H9 (cell line): ENCODE data around the gene DUS2. TPM values are rescaled to one million over a fixed set of nuclear protein-coding genes. Genes with fewer than 3 reads are reported as not detected.
"Not testable (repeated sequence)": the region's sequence is repeated elsewhere in the genome, so short reads cannot be mapped to it uniquely, and the experiment has no call there.

Source experiments
- DNase-seq: peaks from one replicate; pipeline ENCODE4 v3.0.0-alpha.2; 2017
- H2AFZ ChIP-seq: one replicate; pipeline ENCODE4 v1.6.1; 2013; ENCODE audit warnings: mild to moderate bottlenecking, low read length, control low read depth, moderate library complexity
- H2AK5ac ChIP-seq: 2 replicates; pipeline ENCODE4 v1.6.1; 2013; ENCODE audit warnings: low read length, control low read depth, mixed read lengths; ENCODE audit not compliant: insufficient read length
- H2BK120ac ChIP-seq: one replicate; pipeline ENCODE4 v1.6.1; 2013; ENCODE audit warnings: low read depth, mild to moderate bottlenecking, low read length, control low read depth, inconsistent platforms; ENCODE audit not compliant: poor library complexity, severe bottlenecking
- H2BK12ac ChIP-seq: 2 replicates; pipeline ENCODE4 v1.6.1; 2013; ENCODE audit warnings: low read length, control low read depth, mixed read lengths, low read depth; ENCODE audit not compliant: insufficient read length
- H2BK15ac ChIP-seq: 2 replicates; pipeline ENCODE4 v1.6.1; 2013; ENCODE audit warnings: low read depth, low read length, control low read depth
- H2BK20ac ChIP-seq: one replicate; pipeline ENCODE4 v1.6.1; 2013; ENCODE audit warnings: low read depth, mild to moderate bottlenecking, low read length, control low read depth, inconsistent platforms; ENCODE audit not compliant: poor library complexity, severe bottlenecking
- H2BK5ac ChIP-seq: 2 replicates; pipeline ENCODE4 v1.6.1; 2013; ENCODE audit warnings: low read length, control low read depth, mixed read lengths; ENCODE audit not compliant: insufficient read length
- H3K14ac ChIP-seq: 2 replicates; pipeline ENCODE4 v1.6.1; 2013; ENCODE audit warnings: low read length, control low read depth; ENCODE audit not compliant: insufficient read depth
- H3K18ac ChIP-seq: 2 replicates; pipeline ENCODE4 v1.6.1; 2013; ENCODE audit warnings: low read depth, mild to moderate bottlenecking, mixed read lengths, low read length, control low read depth; ENCODE audit not compliant: insufficient read length
- H3K23ac ChIP-seq: 2 replicates; pipeline ENCODE4 v1.6.1; 2013; ENCODE audit warnings: low read length, control low read depth, mixed read lengths, low read depth; ENCODE audit not compliant: insufficient read length
- H3K23me2 ChIP-seq: 2 replicates; pipeline ENCODE4 v1.6.1; 2013; ENCODE audit warnings: low read depth, mild to moderate bottlenecking, mixed read lengths, low read length, control low read depth; ENCODE audit not compliant: insufficient read length, poor library complexity, severe bottlenecking
- H3K27ac ChIP-seq: 2 replicates; pipeline ENCODE4 v1.5.1; 2013; ENCODE audit warnings: low read length, control low read depth, mixed read lengths, low read depth; ENCODE audit not compliant: insufficient read length
- H3K27me3 ChIP-seq: 2 replicates; pipeline ENCODE4 v1.6.1; 2013; ENCODE audit warnings: low read length, control low read depth, inconsistent platforms; ENCODE audit not compliant: insufficient read depth
- H3K4ac ChIP-seq: 2 replicates; pipeline ENCODE4 v1.6.1; 2013; ENCODE audit warnings: low read depth, mild to moderate bottlenecking, control low read depth, inconsistent platforms, low read length, moderate library complexity
- H3K4me1 ChIP-seq: 2 replicates; pipeline ENCODE4 v1.6.1; 2013; ENCODE audit warnings: low read length, control low read depth, inconsistent platforms; ENCODE audit not compliant: insufficient read depth
- H3K4me2 ChIP-seq: 2 replicates; pipeline ENCODE4 v1.6.1; 2013; ENCODE audit warnings: low read length, control low read depth, mixed read lengths; ENCODE audit not compliant: insufficient read length, insufficient read depth
- H3K56ac ChIP-seq: 2 replicates; pipeline ENCODE4 v1.6.1; 2013; ENCODE audit warnings: low read depth, mild to moderate bottlenecking, mixed read lengths, low read length, control low read depth; ENCODE audit not compliant: insufficient read length
- H3K79me1 ChIP-seq: 2 replicates; pipeline ENCODE4 v1.6.1; 2013; ENCODE audit warnings: low read depth, mild to moderate bottlenecking, moderate library complexity, low read length, control low read depth, inconsistent platforms; ENCODE audit not compliant: insufficient read depth, poor library complexity, severe bottlenecking
- H3K79me2 ChIP-seq: 2 replicates; pipeline ENCODE4 v1.6.1; 2013; ENCODE audit warnings: low read length, control low read depth, inconsistent platforms; ENCODE audit not compliant: insufficient read depth
- H3K9ac ChIP-seq: 2 replicates; pipeline ENCODE4 v1.6.1; 2013; ENCODE audit warnings: low read length, control low read depth, mixed read lengths; ENCODE audit not compliant: insufficient read length; ENCODE audit errors: extremely low read depth
- H3K9me3 ChIP-seq: one replicate; pipeline ENCODE4 v1.6.1; 2013; ENCODE audit warnings: low read depth, low read length, inconsistent platforms; ENCODE audit not compliant: control insufficient read depth
- H3T11ph ChIP-seq: one replicate; pipeline ENCODE4 v1.6.1; 2013; ENCODE audit warnings: mild to moderate bottlenecking, low read length, control low read depth, inconsistent platforms
- H4K20me1 ChIP-seq: one replicate; pipeline ENCODE4 v1.6.1; 2013; ENCODE audit not compliant: control insufficient read depth, insufficient read length, insufficient read depth
- H4K5ac ChIP-seq: 2 replicates; pipeline ENCODE4 v1.6.1; 2013; ENCODE audit warnings: low read depth, mild to moderate bottlenecking, mixed read lengths, low read length, control low read depth; ENCODE audit not compliant: insufficient read length
- H4K8ac ChIP-seq: replicated peaks from 2 replicates; pipeline ENCODE4 v1.6.1; 2013; ENCODE audit warnings: low read length, control low read depth, mixed read lengths, low read depth; ENCODE audit not compliant: insufficient read length
- H4K91ac ChIP-seq: 2 replicates; pipeline ENCODE4 v1.6.1; 2013; ENCODE audit warnings: low read depth, mild to moderate bottlenecking, moderate library complexity, mixed read lengths, low read length, control low read depth; ENCODE audit not compliant: insufficient read length
- H3K27ac Mint-ChIP-seq, 3 experiments: 2 replicates in 2 of 3; 3 replicates in 1 of 3; pipeline ENCODE4 v1.8.0; 2020 to 2021; ENCODE audit warnings: mixed read lengths in 3 of 3, mild to moderate bottlenecking in 1 of 3, moderate library complexity in 1 of 3
- H3K27me3 Mint-ChIP-seq: 2 replicates; pipeline ENCODE4 v1.8.0; 2021; ENCODE audit warnings: low read depth, mild to moderate bottlenecking, moderate library complexity, mixed read lengths
- H3K36me3 Mint-ChIP-seq, 3 experiments: 2 replicates in 2 of 3; 3 replicates in 1 of 3; pipeline ENCODE4 v1.8.0; 2020 to 2021; ENCODE audit warnings: low read depth in 3 of 3, mixed read lengths in 3 of 3; ENCODE audit not compliant: insufficient read depth in 1 of 3
- H3K4me1 Mint-ChIP-seq, 2 experiments: 2 replicates each; pipeline ENCODE4 v1.8.0; 2020; ENCODE audit warnings: mixed read lengths in 2 of 2
- H3K4me3 Mint-ChIP-seq, 2 experiments: 2 replicates in 1 of 2; 3 replicates in 1 of 2; pipeline ENCODE4 v1.8.0; 2020 to 2021; ENCODE audit warnings: mild to moderate bottlenecking in 2 of 2, mixed read lengths in 2 of 2, moderate library complexity in 1 of 2
- H3K9me3 Mint-ChIP-seq, 2 experiments: 2 replicates in 1 of 2; 3 replicates in 1 of 2; pipeline ENCODE4 v1.8.0; 2020; ENCODE audit warnings: mild to moderate bottlenecking in 2 of 2, mixed read lengths in 2 of 2, moderate library complexity in 1 of 2
- WGBS: extraction: QIAGEN DNeasy Blood & Tissue Kit; methylation state at CpG from one replicate; pipeline ENCODE4 v1.1.7; 2013; ENCODE audit warnings: missing lambda C conversion rate, low lambda C conversion rate, mixed read lengths; ENCODE audit not compliant: insufficient read length; ENCODE audit errors: extremely low coverage; 5-methylcytosine and 5-hydroxymethylcytosine counted together
- total RNA-seq: library from RNA; stranded (reverse); gene quantifications from 2 replicates; pipeline ENCODE4 v1.2.1, GENCODE V29; 2021

DUS2 gene
- total RNA-seq, 1 experiment from 2014 or later: 28.5 TPM

DNA sequence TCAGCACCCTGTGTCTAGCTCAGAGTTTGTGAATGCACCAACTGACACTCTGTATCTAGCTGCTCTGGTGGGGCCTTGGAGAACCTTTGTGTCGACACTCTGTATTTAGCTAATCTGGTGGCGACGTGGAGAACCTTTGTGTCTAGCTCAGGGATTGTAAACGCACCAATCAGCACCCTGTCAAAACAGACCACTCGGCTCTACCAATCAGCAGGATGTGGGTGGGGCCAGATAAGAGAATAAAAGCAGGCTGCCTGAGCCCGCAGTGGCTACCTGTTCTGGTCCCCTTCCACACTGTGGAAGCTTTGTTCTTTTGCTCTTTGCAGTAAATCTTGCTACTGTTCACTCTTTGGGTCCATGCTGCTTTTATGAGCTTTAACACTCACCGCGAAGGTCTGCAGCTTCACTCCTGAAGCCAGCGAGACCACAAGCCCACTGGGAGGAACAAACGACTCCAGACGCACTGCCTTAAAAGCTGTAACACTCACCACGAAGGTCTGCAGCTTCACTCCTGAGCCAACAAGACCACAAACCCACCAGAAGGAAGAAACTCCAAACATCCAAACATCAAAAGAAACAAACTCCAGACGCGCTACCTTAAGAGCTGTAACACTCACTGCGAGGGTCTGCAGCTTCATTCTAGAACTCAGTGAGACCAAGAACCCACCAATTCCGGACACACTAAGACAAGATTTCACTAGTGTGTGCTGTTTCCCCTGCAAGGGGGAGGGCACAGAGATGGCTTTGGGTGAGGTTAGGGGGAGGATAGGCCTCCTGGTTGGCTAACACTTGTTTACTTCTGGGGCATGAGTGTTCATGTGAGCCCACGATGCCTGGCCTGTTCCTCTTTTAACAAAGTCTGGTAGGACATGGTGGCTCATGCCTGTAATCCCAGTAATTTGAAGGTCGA lies 24.1 kb upstream of the DUS2 start, which contains the start of gene DPEP2:
Gene DPEP2 (minus strand): TSS at position 706 of the 910 bp plus-strand sequence. CDS start 6,272 bp downstream, outside the sequence.
- WGBS: no CpG with 5 or more reads among the region's 18 CpGs
- not testable (repeated sequence) for H3K36me3 Mint-ChIP-seq

More for the DNA sequence above, 24.1 kb upstream of the DUS2 start, which contains the start of gene DPEP2:
- H3T11ph ChIP-seq, H3K9me3 Mint-ChIP-seq, H3K27me3 Mint-ChIP-seq, H4K5ac ChIP-seq, H4K8ac ChIP-seq, H2AK5ac ChIP-seq, H3K4ac ChIP-seq, H3K9ac ChIP-seq, H3K4me1 ChIP-seq, H3K79me1 ChIP-seq, H3K9me3 ChIP-seq, H3K27ac Mint-ChIP-seq, H3K27me3 ChIP-seq, H3K56ac ChIP-seq, H3K18ac ChIP-seq, H4K20me1 ChIP-seq, H2BK20ac ChIP-seq, H3K23ac ChIP-seq, H2BK15ac ChIP-seq, H3K4me2 ChIP-seq, H2AFZ ChIP-seq, H2BK5ac ChIP-seq, DNase-seq, H3K27ac ChIP-seq, H3K4me1 Mint-ChIP-seq, H3K23me2 ChIP-seq, H3K14ac ChIP-seq, H4K91ac ChIP-seq, H2BK120ac ChIP-seq, H3K4me3 Mint-ChIP-seq, H2BK12ac ChIP-seq, H3K79me2 ChIP-seq: not testable (repeated sequence)
